ENCODE results near the gene PLRG1. TPM values are rescaled to one million over a fixed set of nuclear protein-coding genes. Genes with fewer than 3 reads are reported as not detected.

Gene PLRG1
- total and polyA plus RNA-seq, 4 donors, result 21.7 to 61.6 (median 52.6) TPM

DNA sequence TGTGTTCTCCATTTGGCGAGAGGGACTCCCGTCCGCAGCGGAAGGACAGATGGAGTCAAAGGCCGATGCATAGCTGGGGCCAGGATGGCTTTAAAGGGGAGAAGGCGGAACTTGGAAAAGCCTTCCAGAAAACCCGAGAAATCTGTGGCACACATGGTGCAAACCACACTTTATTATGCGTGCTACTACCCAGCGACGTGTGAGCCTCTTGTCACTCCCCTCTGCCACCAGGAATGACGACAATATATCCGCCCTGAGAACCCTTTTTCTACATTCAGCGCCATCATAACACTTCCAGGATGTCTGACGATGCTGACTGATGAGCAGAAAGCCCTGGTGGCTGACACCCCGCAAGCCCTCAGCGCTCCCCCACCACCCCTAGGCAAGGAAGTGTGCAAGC, 57.9 kb downstream of the PLRG1 start:
- 36 to 39% methylated on average over 16 of the region's 16 CpGs for WGBS, 2 donors
- peak overlapping the region in 1 of 2 donors; percentile 41 for H3K4me3 ChIP-seq (ENCODE audit: low read length in 2 of 2)
- H3K27me3 ChIP-seq (ENCODE audit: control insufficient read depth in 1 of 2, insufficient read depth in 2 of 2, low read length in 1 of 2), result no peaks in the 10 kb centered on the region
- H3K9me3 ChIP-seq (ENCODE audit: control insufficient read depth, low read length), result no peaks in the 10 kb centered on the region
- H3K4me1 ChIP-seq (ENCODE audit: control insufficient read depth in 1 of 2, insufficient read depth in 2 of 2, low read length in 2 of 2), result no peaks in the 10 kb centered on the region
- H3K36me3 ChIP-seq (ENCODE audit: control insufficient read depth in 1 of 2, insufficient read depth in 2 of 2, low read length in 1 of 2), result no peaks in the 10 kb centered on the region
- H3K27ac ChIP-seq (ENCODE audit: low read depth in 1 of 2, low read length in 2 of 2), result no peak overlapping the region
- intact Hi-C loops (cut with DNase I), result no loop called here
- ATAC-seq (ENCODE audit: low FRiP score) (no peak), DNase-seq (no peak)

- intact Hi-C loops (cut with DNase I), result no loop called here
Observed at GRCh38 chr4:154491341-154492271, 58.6 kb downstream of the PLRG1 start, which contains the start of gene DCHS2. DCHS2 (minus strand) TSS chr4:154491799; CDS start chr4:154491355, 444 bp downstream.

DNA sequence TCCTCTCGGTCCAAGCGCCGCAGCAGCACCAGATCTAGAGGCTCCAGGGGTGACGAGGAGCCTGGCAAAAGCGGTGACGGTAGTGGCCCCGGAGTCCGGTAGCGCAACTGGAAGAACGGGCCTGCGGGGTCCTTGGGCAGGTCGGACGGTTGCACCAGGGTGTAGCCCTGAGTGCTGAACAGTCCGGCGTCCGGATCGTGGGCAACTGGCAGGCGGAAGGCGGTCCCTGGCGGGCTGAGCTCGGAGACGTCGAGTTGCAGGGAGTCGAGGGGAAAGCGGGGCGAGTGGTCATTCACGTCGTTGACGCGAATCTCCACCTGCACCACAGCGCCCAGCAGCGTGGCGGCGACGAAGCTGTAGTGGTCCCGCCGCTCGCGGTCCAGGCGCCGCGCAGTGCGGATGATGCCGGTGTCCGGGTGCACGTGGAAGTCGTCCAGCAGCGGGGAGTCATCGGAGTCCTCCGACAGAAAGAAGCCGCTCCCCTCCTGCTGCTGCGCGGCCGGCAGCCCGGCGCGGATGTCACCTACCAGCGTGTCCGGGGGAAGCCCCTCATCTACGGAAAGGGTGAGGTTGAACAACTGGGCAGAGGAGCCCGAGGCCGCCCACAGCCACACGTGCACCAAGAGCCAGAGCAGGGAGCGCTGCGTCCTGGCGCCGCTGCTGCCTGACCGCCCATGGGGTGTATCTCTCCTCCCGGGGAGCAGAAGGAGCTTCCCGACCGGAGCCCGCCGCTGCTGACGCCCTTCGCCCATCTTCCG, 59.4 kb downstream of the PLRG1 start:
- H3K9me3 ChIP-seq (ENCODE audit: control insufficient read depth, low read length), result no peaks in the 10 kb centered on the region
- 2% methylated on average over 63 to 76 of the region's 76 CpGs for WGBS, 2 donors
- ATAC-seq (ENCODE audit: low FRiP score) (peak; percentile 50), DNase-seq (peak in 1 of 2 donors; percentile 77)
- H3K36me3 ChIP-seq (ENCODE audit: control insufficient read depth in 1 of 2, insufficient read depth in 2 of 2, low read length in 1 of 2), result no peaks in the 10 kb centered on the region
- H3K4me3 ChIP-seq (ENCODE audit: low read length in 2 of 2), result peak overlapping the region; percentile 22 to 41
- H3K4me1 ChIP-seq (ENCODE audit: control insufficient read depth in 1 of 2, insufficient read depth in 2 of 2, low read length in 2 of 2), result no peaks in the 10 kb centered on the region
- intact Hi-C loops (cut with DNase I), result no loop called here
- no peak overlapping the region for H3K27ac ChIP-seq (ENCODE audit: low read depth in 1 of 2, low read length in 2 of 2)
- H3K27me3 ChIP-seq (ENCODE audit: control insufficient read depth in 1 of 2, insufficient read depth in 2 of 2, low read length in 1 of 2), result no peaks in the 10 kb centered on the region

More at GRCh38 chr4:154491341-154492271, 58.6 kb downstream of the PLRG1 start, which contains the start of gene DCHS2:
- no peaks in the 10 kb centered on the region for H3K4me1 ChIP-seq (ENCODE audit: control insufficient read depth in 1 of 2, insufficient read depth in 2 of 2, low read length in 2 of 2)
- H3K27me3 ChIP-seq (ENCODE audit: control insufficient read depth in 1 of 2, insufficient read depth in 2 of 2, low read length in 1 of 2), result no peaks in the 10 kb centered on the region
- peak within 1 kb of the TSS; percentile 22 to 41 for H3K4me3 ChIP-seq (ENCODE audit: low read length in 2 of 2)
- 1% methylated on average over 36 to 53 of the region's 53 CpGs for WGBS, 2 donors
- H3K9me3 ChIP-seq (ENCODE audit: control insufficient read depth, low read length), result no peaks in the 10 kb centered on the region
- H3K36me3 ChIP-seq (ENCODE audit: control insufficient read depth in 1 of 2, insufficient read depth in 2 of 2, low read length in 1 of 2), result no peaks in the 10 kb centered on the region
- H3K27ac ChIP-seq (ENCODE audit: low read depth in 1 of 2, low read length in 2 of 2), result no peak within 1 kb of the TSS
- DNase-seq (peak; percentile 46 to 74), ATAC-seq (ENCODE audit: low FRiP score) (peak; percentile 27)

DNA sequence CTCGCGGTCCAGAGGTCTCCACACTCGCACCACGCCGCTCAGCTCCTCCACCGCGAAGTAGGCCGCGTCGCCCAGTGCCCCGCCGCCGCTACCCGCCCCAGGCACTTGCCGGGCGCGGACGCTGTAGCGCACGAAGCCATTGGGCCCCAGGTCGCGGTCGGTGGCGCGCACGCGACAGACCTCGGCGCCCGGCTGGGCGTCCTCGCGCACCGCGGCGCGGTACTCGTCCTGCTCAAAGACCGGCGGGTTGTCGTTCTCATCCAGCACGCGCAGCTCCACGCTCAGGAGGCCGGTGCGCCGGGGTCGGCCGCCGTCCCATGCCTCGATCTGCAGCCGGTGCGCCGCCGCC, 60.0 kb downstream of the PLRG1 start:
- ATAC-seq (ENCODE audit: low FRiP score) (peak; percentile 3), DNase-seq (no peak)
- intact Hi-C loops (cut with DNase I), result no loop called here
- Histone ChIP-seq H3K27ac (ENCODE audit: low read depth in 1 of 2, low read length in 2 of 2) (no peak overlapping the region), H3K9me3 (ENCODE audit: control insufficient read depth, low read length) (no peaks in the 10 kb centered on the region), H3K4me1 (ENCODE audit: control insufficient read depth in 1 of 2, insufficient read depth in 2 of 2, low read length in 2 of 2) (no peaks in the 10 kb centered on the region), H3K27me3 (ENCODE audit: control insufficient read depth in 1 of 2, insufficient read depth in 2 of 2, low read length in 1 of 2) (no peaks in the 10 kb centered on the region), H3K36me3 (ENCODE audit: control insufficient read depth in 1 of 2, insufficient read depth in 2 of 2, low read length in 1 of 2) (no peaks in the 10 kb centered on the region), H3K4me3 (ENCODE audit: low read length in 2 of 2) (no peak overlapping the region)
- WGBS, 2 donors, result 3 to 4% methylated on average over 55 of the region's 55 CpGs

- intact Hi-C loops (cut with DNase I), result no loop called here
- ATAC-seq (ENCODE audit: low FRiP score), result no peak
Observed at GRCh38 chr4:154489558-154490233, 60.5 kb downstream of the PLRG1 start.

DNA sequence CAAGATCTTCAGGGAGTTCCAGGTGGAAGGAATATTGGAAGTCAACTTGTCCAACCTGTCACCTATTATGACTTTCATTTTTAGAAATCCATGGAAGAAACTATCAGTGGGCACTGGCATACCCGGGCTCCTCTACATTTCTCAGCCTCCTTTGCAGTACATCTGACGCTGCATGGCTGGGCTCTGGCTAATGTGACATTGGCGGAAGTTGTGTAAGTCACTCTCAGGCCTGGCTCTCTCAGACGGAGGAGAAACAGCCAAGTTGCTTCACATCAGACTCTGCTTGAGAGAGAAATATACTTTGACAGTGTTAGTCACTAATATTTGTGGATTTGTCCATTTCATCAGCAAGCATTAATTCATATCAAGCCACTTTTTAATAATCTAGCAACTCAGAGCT, 63.1 kb downstream of the PLRG1 start:
- no peak overlapping the region for H3K4me3 ChIP-seq (ENCODE audit: low read length in 2 of 2)
- H3K9me3 ChIP-seq (ENCODE audit: control insufficient read depth, low read length), result no peaks in the 10 kb centered on the region
- peaks cover 0 to 1% of the 10 kb centered on the region in 2 donors for H3K4me1 ChIP-seq (ENCODE audit: control insufficient read depth in 1 of 2, insufficient read depth in 2 of 2, low read length in 2 of 2)
- DNase-seq, result no peak
- H3K27me3 ChIP-seq (ENCODE audit: control insufficient read depth in 1 of 2, insufficient read depth in 2 of 2, low read length in 1 of 2), result no peaks in the 10 kb centered on the region
- intact Hi-C loops (cut with DNase I), result no loop called here
- no peak overlapping the region for H3K27ac ChIP-seq (ENCODE audit: low read depth in 1 of 2, low read length in 2 of 2)
- ATAC-seq (ENCODE audit: low FRiP score), result no peak
- WGBS, 2 donors, result 80 to 86% methylated on average over 4 of the region's 4 CpGs
- no peaks in the 10 kb centered on the region for H3K36me3 ChIP-seq (ENCODE audit: control insufficient read depth in 1 of 2, insufficient read depth in 2 of 2, low read length in 1 of 2)

More at GRCh38 chr4:154489558-154490233, 60.5 kb downstream of the PLRG1 start:
- WGBS, 2 donors, result 46 to 48% methylated on average over 51 to 56 of the region's 56 CpGs
- no peak overlapping the region for H3K4me3 ChIP-seq (ENCODE audit: low read length in 2 of 2)
- no peaks in the 10 kb centered on the region for H3K27me3 ChIP-seq (ENCODE audit: control insufficient read depth in 1 of 2, insufficient read depth in 2 of 2, low read length in 1 of 2)
- DNase-seq, result no peak
- H3K9me3 ChIP-seq (ENCODE audit: control insufficient read depth, low read length), result no peaks in the 10 kb centered on the region
- no peaks in the 10 kb centered on the region for H3K4me1 ChIP-seq (ENCODE audit: control insufficient read depth in 1 of 2, insufficient read depth in 2 of 2, low read length in 2 of 2)
- no peaks in the 10 kb centered on the region for H3K36me3 ChIP-seq (ENCODE audit: control insufficient read depth in 1 of 2, insufficient read depth in 2 of 2, low read length in 1 of 2)
- no peak overlapping the region for H3K27ac ChIP-seq (ENCODE audit: low read depth in 1 of 2, low read length in 2 of 2)

DNA sequence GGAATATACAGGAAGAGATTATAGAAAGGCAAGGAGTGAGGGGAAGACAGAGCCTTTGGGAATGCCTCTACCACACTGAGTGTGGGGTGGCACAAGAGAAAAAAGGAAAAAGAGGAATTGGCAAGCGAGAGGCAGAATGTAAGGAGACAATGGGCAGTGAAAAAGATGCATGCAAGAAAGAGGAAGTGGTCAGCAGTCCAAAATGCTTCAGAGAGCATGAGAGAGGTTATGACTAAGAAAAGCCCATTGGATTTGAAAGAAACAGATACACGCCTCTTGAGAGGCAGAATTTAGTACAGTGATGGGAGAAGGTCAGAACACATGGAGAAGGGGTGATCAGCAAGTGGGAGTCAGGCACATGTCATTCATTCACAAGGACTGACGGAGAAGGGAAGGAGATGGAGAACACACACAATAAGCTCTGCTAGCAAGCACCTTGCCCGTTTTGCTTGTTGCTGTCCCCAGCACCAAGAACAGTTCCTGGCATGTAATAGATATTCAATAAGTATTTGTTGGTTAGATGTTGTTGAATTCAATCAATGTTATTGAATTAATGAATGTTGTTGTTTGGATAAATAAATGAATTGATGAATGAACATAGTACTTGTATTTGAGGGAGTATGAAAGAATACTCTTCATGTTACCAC, 65.0 kb downstream of the PLRG1 start:
- intact Hi-C loops (cut with DNase I), result no loop called here
- 55 to 67% methylated on average over 4 of the region's 4 CpGs for WGBS, 2 donors
- DNase-seq, result no peak

More for the DNA sequence above, 65.0 kb downstream of the PLRG1 start:
- H3K27me3 ChIP-seq (ENCODE audit: control insufficient read depth in 1 of 2, insufficient read depth in 2 of 2, low read length in 1 of 2), result no peaks in the 10 kb centered on the region
- no peaks in the 10 kb centered on the region for H3K36me3 ChIP-seq (ENCODE audit: control insufficient read depth in 1 of 2, insufficient read depth in 2 of 2, low read length in 1 of 2)
- H3K27ac ChIP-seq (ENCODE audit: low read depth in 1 of 2, low read length in 2 of 2), result no peak overlapping the region
- no peaks in the 10 kb centered on the region for H3K9me3 ChIP-seq (ENCODE audit: control insufficient read depth, low read length)
- no peak overlapping the region for H3K4me3 ChIP-seq (ENCODE audit: low read length in 2 of 2)
- no peak for ATAC-seq (ENCODE audit: low FRiP score)
- H3K4me1 ChIP-seq (ENCODE audit: control insufficient read depth in 1 of 2, insufficient read depth in 2 of 2, low read length in 2 of 2), result peaks cover 0 to 1% of the 10 kb centered on the region in 2 donors
